ENCODE data around the gene MARCHF3.

The MARCHF3 gene

DNA sequence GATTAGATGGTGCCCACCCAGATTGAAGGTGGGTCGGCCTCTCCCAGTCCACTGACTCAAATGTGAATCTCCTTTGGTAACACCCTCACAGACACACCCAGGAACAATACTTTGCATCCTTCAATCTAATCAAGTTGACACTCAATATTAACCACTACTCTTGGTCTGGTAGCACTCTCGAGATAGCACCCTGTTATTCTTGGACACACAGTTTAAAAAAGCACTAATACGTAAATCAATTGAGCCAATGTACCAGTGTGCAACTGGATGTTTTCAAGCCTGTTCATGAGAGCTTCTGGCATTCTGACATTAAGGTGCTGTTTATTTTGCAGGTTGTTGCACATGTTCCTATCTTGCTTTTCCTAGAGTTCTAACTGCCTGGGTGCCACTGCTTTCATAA, 35.3 kb downstream of the MARCHF3 start:
- Histone ChIP-seq H3K27me3 (ENCODE audit: insufficient read depth, low read length) (no peaks in the 10 kb centered on the region), H3K9ac (ENCODE audit: low read length) (no peak overlapping the region), H3K9me3 (ENCODE audit: low read length) (no peaks in the 10 kb centered on the region), H3K4me1 (ENCODE audit: insufficient read depth, low read length, severe bottlenecking) (no peaks in the 10 kb centered on the region), H3K27ac (ENCODE audit: low read depth, low read length, poor library complexity, severe bottlenecking) (no peak overlapping the region), H2AFZ (ENCODE audit: low read length) (no peak overlapping the region), H3K9me2 (ENCODE audit: low read depth, low read length) (no peaks in the 10 kb centered on the region), H3K79me2 (ENCODE audit: insufficient read depth, low read length) (no peaks in the 10 kb centered on the region), H3K4me2 (ENCODE audit: low read length) (no peak overlapping the region), H4K20me1 (ENCODE audit: insufficient read depth, low read length) (no peaks in the 10 kb centered on the region), H3K4me3 (ENCODE audit: low read depth, low read length, poor library complexity, severe bottlenecking) (no peak overlapping the region), H3K36me3 (ENCODE audit: insufficient read depth, low read length) (no peaks in the 10 kb centered on the region), H3F3A (ENCODE audit: insufficient read depth, low read length) (no peaks in the 10 kb centered on the region)
- TF ChIP-seq, protein P1, sequence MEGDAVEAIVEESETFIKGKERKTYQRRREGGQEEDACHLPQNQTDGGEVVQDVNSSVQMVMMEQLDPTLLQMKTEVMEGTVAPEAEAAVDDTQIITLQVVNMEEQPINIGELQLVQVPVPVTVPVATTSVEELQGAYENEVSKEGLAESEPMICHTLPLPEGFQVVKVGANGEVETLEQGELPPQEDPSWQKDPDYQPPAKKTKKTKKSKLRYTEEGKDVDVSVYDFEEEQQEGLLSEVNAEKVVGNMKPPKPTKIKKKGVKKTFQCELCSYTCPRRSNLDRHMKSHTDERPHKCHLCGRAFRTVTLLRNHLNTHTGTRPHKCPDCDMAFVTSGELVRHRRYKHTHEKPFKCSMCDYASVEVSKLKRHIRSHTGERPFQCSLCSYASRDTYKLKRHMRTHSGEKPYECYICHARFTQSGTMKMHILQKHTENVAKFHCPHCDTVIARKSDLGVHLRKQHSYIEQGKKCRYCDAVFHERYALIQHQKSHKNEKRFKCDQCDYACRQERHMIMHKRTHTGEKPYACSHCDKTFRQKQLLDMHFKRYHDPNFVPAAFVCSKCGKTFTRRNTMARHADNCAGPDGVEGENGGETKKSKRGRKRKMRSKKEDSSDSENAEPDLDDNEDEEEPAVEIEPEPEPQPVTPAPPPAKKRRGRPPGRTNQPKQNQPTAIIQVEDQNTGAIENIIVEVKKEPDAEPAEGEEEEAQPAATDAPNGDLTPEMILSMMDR (IDR thresholded peaks at IDR 0.05; ENCODE audit: low read length) = no peak
- no peak for TF ChIP-seq EZH2 (IDR thresholded peaks at IDR 0.05; ENCODE audit: borderline replicate concordance, low read length)

DNA sequence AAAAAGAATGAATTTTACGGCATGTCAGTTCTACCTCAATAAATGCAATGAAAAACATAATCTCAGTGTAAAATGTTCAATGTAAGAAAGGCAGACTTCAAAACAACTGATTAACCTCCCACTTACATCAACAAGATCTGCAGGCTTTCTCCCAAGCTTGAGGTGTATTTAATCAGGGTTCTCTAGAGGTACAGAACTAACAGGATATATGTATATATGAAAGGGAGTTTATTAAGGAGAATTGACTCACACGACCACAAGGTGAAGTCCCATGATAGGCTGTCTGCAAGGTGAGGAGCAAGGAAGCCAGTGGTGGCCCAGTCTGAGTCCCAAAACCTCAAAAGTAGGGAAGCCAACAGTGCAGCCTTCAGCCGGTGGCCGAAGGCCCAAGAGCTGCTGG, 35.9 kb downstream of the MARCHF3 start:
- Histone ChIP-seq H3K36me3 (ENCODE audit: insufficient read depth, low read length) (no peaks in the 10 kb centered on the region), H3K4me2 (ENCODE audit: low read length) (no peak overlapping the region), H3F3A (ENCODE audit: insufficient read depth, low read length) (no peaks in the 10 kb centered on the region), H3K4me3 (ENCODE audit: low read depth, low read length, poor library complexity, severe bottlenecking) (no peak overlapping the region), H3K9me3 (ENCODE audit: low read length) (no peaks in the 10 kb centered on the region), H4K20me1 (ENCODE audit: insufficient read depth, low read length) (no peaks in the 10 kb centered on the region), H3K27me3 (ENCODE audit: insufficient read depth, low read length) (no peaks in the 10 kb centered on the region), H3K27ac (ENCODE audit: low read depth, low read length, poor library complexity, severe bottlenecking) (no peak overlapping the region), H3K4me1 (ENCODE audit: insufficient read depth, low read length, severe bottlenecking) (no peaks in the 10 kb centered on the region), H3K79me2 (ENCODE audit: insufficient read depth, low read length) (no peaks in the 10 kb centered on the region), H3K9me2 (ENCODE audit: low read depth, low read length) (no peaks in the 10 kb centered on the region), H2AFZ (ENCODE audit: low read length) (no peak overlapping the region), H3K9ac (ENCODE audit: low read length) (no peak overlapping the region)
- TF ChIP-seq EZH2 (IDR thresholded peaks at IDR 0.05; ENCODE audit: borderline replicate concordance, low read length) = no peak

DNA sequence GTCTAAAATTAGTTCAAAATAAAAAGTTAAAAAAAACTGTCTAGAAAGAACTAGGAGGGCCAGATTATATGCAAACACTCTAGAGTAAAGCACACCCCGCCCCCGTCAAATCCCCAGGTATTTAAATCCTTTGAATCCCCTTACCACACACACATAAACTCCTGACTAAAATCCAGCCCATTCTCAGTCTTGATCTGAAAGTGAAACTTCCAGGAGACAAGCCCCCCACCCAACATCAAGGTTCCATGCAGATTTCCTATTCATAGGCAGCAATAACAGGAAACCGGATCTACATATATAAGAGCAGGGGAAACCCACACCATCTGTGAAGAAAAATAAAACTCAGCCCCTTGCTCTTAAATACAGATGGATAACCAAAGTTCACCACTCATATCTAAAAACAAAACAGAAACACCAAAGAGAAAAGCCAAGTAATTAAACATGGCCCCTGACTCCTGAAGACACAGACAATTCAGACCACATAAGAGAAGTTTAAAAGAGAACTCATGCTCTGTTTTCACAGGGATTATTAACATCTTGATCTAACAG, 42.3 kb downstream of the MARCHF3 start:
- H3K27ac ChIP-seq (ENCODE audit: low read depth, low read length, poor library complexity, severe bottlenecking) = no peak overlapping the region
- no peaks in the 10 kb centered on the region for H3K27me3 ChIP-seq (ENCODE audit: insufficient read depth, low read length)
- no peaks in the 10 kb centered on the region for H3K36me3 ChIP-seq (ENCODE audit: insufficient read depth, low read length)
- no peak for TF ChIP-seq EZH2 (IDR thresholded peaks at IDR 0.05; ENCODE audit: borderline replicate concordance, low read length)
- TF ChIP-seq, protein P1 (IDR thresholded peaks at IDR 0.05; ENCODE audit: low read length) = no peak
- no peak overlapping the region for H3K4me2 ChIP-seq (ENCODE audit: low read length)
- H3K4me1 ChIP-seq (ENCODE audit: insufficient read depth, low read length, severe bottlenecking) = peaks cover 7% of the 10 kb centered on the region
- H3K79me2 ChIP-seq (ENCODE audit: insufficient read depth, low read length) = no peaks in the 10 kb centered on the region
- no peak overlapping the region for H2AFZ ChIP-seq (ENCODE audit: low read length)
- H3K4me3 ChIP-seq (ENCODE audit: low read depth, low read length, poor library complexity, severe bottlenecking) = no peak overlapping the region
- no peaks in the 10 kb centered on the region for H3K9me3 ChIP-seq (ENCODE audit: low read length)
- H3K9me2 ChIP-seq (ENCODE audit: low read depth, low read length) = no peaks in the 10 kb centered on the region
- no peaks in the 10 kb centered on the region for H3F3A ChIP-seq (ENCODE audit: insufficient read depth, low read length)
- H4K20me1 ChIP-seq (ENCODE audit: insufficient read depth, low read length) = no peaks in the 10 kb centered on the region
- H3K9ac ChIP-seq (ENCODE audit: low read length) = no peak overlapping the region

DNA sequence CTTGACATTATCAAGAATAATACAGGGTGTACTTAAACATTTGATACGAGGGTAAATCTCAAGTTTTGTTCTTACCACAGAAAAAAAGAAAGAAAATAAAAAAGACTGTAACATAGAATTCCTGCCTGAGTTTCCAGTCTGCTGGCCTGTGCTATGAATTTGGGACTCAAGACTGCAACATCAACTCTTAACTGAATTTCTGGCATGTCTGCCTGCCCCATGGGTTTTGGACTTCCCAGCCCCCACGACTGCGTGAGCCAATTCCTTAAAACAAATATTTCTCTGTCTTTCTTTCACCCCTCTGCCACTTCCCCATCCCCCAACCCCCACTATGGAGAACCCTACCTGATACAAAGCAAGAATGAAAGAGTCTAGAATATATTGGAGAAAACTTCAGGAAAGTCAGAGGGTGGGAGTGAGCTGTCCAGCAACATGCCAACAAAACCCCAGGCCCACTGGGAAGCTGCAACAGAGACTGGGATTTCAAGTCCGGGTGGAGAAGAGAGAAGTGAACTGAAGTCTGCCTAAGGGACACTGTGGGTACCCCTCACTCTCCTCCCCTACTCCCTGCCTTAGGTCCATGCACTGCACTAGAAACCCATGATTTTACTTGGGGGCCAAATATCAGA, 43.0 kb downstream of the MARCHF3 start:
- Histone ChIP-seq H3K4me1 (ENCODE audit: insufficient read depth, low read length, severe bottlenecking) (peaks cover 7% of the 10 kb centered on the region), H3K79me2 (ENCODE audit: insufficient read depth, low read length) (no peaks in the 10 kb centered on the region), H3K4me2 (ENCODE audit: low read length) (no peak overlapping the region), H4K20me1 (ENCODE audit: insufficient read depth, low read length) (no peaks in the 10 kb centered on the region), H3K9ac (ENCODE audit: low read length) (no peak overlapping the region), H3K4me3 (ENCODE audit: low read depth, low read length, poor library complexity, severe bottlenecking) (no peak overlapping the region), H3K36me3 (ENCODE audit: insufficient read depth, low read length) (no peaks in the 10 kb centered on the region), H2AFZ (ENCODE audit: low read length) (no peak overlapping the region), H3K9me3 (ENCODE audit: low read length) (no peaks in the 10 kb centered on the region), H3K9me2 (ENCODE audit: low read depth, low read length) (no peaks in the 10 kb centered on the region), H3F3A (ENCODE audit: insufficient read depth, low read length) (no peaks in the 10 kb centered on the region), H3K27me3 (ENCODE audit: insufficient read depth, low read length) (no peaks in the 10 kb centered on the region), H3K27ac (ENCODE audit: low read depth, low read length, poor library complexity, severe bottlenecking) (no peak overlapping the region)
- no peak for TF ChIP-seq EZH2 (IDR thresholded peaks at IDR 0.05; ENCODE audit: borderline replicate concordance, low read length)
- TF ChIP-seq, protein P1 (IDR thresholded peaks at IDR 0.05; ENCODE audit: low read length) = no peak

All from OCI-LY1 (cell line).